A673 (cell line): ENCODE results near the gene R3HDML.

Experiments
- CTCF ChIP-seq: fragments of 300-800, 200-600 bp; sonication (generic); conservative IDR thresholded peaks from 2 replicates; pipeline ENCODE4 v1.5.1; 2017; ENCODE audit warnings: low read depth, mild to moderate bottlenecking, antibody characterized with exemption, low read length, moderate library complexity, mixed read lengths
- EZH2 ChIP-seq: fragments of 200-600 bp; sonication (generic); IDR thresholded peaks from 2 replicates; pipeline ENCODE4 v1.6.1; 2017; ENCODE audit warnings: borderline replicate concordance, low read depth, mild to moderate bottlenecking, mixed read lengths, antibody characterized with exemption, low read length; ENCODE audit not compliant: poor library complexity, severe bottlenecking

- TF ChIP-seq CTCF: no peak
- no peak for TF ChIP-seq EZH2
Measured at GRCh38 chr20:44394702-44395460, 58.0 kb downstream of the R3HDML start.
